Stimulated activated CD4-positive, alpha-beta T cell treated with anti-CD3 and anti-CD28 coated beads, TNF-alpha, amount 100 ng/mL, for 48 hours (primary cell): ENCODE measurements around the gene CCDC3.
"Not testable (repeated sequence)": the region's sequence is repeated elsewhere in the genome, so short reads cannot be mapped to it uniquely, and the experiment has no call there.

ENCODE experiments used
- DNase-seq, 3 donors: peaks; one replicate each; pipeline ENCODE4 v3.0.0-alpha.2; 2020; ENCODE audit warnings: low read depth in 3 of 3

CCDC3 gene

DNA sequence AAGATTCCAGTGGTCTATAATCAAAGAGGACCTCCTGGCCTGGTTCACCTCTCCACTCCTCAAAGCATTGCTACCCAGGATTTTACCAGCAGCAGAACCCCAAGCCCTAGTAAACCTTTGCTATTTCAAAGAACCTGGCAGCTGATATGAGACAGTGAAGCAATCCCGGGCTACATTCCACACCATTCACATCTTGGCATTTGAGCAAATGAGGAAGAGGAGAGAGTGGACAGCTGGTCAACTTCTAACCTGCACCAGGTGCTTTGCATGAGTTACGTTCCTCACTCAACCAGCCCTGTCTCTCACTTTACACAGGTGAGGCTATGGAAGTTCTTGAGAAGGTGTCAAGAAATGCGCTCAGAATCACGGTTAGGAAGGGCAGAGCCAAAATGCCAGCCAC, 1.1 kb downstream of the CCDC3 start:
- DNase-seq = no peak

DNA sequence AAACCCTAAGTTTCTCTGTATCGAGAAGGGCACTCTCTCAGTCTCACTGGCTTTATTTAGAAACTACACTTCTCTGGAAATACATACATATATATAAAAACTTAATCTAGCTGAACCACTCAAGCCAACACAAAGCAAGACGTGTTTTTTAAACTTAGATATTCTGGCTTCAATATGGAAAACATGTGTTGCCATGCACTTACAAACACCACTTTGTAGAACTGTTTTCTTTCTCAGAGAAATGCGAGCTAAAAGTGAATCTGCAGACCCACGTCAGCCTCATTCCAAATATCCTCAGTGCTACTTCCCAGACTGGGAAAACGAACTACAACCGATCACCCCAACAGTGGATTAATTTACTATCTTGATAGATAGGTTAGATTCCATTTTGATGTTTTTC, 1.7 kb downstream of the CCDC3 start:
- no peak for DNase-seq

- DNase-seq = no peak
Measured at GRCh38 chr10:12995425-12995861, 6.1 kb downstream of the CCDC3 start.

DNA sequence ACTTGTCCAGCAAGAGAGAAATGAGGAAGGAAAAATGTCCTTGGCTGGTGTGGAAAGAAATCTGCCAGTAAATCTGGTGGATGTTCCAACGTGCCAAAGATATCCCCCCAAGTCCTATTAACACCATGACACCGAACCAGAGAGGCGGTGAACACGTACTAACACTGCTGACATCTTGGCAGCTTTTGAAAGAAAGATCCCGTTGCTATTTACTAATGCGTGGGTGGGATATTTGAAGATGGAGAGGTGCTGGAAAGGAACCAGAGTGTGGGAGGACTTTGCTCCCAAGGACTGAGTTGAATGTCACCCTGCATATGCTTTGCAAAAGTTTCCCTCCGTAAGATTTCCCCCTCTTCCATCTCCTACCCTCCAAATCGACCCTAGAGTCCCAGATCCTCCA, 7.9 kb downstream of the CCDC3 start:
- no peak for DNase-seq

DNA sequence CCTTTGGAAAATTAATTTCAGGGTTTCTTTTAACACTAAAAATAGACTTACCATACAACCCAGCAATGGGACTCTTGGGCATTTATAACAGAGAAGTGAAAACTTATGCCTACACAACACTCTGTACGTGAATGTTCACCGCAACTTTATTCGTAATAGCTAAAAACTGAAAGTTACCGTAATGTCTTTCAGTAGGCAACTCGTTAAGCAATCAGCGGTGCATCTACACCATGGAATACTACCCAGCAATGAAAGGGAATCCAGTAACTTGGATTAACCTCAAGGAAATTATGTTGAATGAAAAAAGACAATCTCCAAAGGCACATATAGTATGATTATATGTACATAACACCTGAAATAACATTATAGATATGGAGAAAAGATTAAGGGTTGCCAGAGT, 16.2 kb downstream of the CCDC3 start:
- DNase-seq = no peak

DNA sequence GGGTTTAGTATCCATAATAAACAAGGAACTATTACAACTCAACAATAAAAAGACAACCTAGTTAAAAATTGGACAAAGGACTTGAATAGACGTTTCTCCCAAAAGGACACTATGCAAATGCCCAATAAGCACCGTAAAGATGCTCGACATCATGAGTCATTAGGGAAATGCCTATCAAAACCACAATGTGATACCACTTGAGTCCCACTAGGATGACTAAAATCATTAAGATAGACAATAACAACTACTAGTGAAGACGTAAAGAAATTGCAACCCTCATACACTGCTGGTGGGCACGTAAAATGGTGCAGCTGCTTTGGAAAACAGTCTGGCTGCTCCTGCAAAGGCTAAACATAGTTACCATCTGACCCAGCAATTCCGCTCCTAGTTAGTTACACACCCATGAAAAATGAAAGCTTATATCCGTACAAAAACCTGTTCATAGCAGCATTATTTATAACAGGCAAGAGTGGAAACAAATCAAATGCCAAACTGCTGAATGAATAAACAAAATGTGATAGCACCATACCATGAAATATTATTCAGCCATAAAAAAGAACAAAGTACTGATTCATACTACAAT, 17.3 kb downstream of the CCDC3 start:
- DNase-seq = no peak

- DNase-seq = not testable (repeated sequence)
Measured at GRCh38 chr10:12983568-12983967, 17.9 kb downstream of the CCDC3 start.

DNA sequence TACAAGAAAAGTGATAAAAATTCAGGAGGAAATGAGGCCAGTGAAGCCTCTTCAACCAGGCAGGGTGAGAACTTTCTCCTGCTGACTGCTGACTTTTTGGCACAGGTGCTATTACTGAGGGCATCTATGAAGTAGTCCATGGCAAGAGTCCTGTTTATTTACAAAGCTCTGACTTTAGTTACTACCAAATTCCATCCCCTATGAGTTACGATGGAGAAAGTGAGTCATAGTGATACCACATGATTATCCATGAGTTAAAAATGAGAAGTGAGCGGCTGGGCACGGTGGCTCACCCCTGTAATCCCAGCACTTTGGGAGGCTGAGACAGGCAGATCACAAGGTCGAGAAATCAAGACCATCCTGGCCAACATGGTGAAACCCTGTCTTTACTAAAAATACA, 19.9 kb downstream of the CCDC3 start:
- DNase-seq = no peak

DNA sequence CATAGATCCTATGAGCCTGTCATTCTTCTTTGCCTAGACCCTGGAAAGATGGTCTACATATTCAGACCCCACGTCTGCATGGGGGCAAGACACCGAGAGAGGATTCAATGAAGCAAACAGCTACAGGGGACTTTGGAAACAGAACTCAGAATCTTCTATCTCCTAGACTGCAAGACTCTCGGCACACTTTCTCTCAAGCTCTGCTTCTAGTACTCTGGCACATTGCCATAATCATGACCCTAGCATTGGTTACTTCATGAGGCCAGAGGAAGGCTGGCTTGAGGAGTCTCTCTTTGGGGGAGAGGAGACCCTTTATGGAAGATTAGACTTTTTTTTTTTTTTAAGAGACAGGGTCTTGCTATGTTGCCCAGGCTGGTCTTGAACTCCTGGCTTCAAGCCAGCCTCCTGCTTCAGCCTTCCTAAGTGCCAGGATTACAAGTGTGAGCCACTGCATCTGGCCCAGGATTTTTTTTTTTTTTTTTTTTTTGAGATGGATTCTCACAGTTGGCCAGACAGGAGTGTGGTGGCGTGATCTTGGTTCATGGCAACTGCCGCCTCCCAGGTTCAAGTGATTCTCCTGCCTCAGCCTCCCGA, 20.7 kb downstream of the CCDC3 start:
- no peak for DNase-seq

DNA sequence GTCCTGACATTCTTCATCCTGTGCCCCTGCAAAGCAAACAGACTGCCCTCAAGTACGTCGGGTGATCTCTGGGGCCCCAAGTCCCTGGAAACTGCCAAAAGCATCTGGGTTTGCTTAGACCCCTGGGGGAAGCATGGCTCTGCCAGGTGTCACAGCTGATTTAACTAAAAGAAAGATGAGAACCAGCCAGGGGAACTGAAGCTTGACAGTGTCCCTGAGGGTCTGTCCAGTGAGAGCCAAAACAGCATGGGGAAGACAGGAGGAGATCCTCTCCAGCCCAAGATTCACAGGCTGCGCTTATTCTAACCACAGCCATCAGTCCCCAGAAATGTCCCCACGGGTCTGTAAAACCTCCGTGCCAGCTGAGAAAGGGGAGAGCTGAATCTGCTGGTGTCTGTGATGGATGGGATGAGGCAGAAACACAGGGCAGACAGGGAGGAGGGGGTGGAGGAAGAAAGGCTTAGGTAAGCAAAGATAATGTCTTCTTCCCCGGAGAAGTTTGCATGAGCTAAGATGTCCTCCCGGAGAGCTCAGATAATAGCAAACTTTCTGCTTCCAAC, 21.3 kb downstream of the CCDC3 start:
- no peak for DNase-seq

DNA sequence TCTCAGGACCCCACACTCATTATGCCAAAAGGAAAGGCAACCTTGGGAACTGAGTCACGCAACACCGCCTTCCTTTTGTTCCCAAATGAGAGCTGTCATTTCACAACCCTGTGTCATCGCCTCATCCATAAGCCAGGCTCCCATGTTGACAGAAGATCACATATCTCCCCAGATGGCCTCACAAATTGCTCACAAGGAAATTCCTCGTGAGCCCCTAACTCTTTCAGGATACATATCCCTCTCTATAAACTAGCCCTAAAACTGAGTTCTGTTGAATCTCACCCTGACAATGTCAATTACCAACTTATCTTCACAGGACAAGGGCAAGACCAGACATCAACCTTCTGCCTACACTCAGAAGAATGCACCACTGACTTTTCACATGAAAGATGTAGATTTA, 22.6 kb downstream of the CCDC3 start:
- no peak for DNase-seq

- no peak for DNase-seq
Measured at GRCh38 chr10:12975906-12976305, 25.6 kb downstream of the CCDC3 start.

- no peak for DNase-seq
Measured at GRCh38 chr10:12975266-12975665, 26.2 kb downstream of the CCDC3 start.

- no peak for DNase-seq
Measured at GRCh38 chr10:12974491-12975199, 26.9 kb downstream of the CCDC3 start.

GRCh38 chr10:12974078-12974477, 27.4 kb downstream of the CCDC3 start:
- DNase-seq = no peak

DNA sequence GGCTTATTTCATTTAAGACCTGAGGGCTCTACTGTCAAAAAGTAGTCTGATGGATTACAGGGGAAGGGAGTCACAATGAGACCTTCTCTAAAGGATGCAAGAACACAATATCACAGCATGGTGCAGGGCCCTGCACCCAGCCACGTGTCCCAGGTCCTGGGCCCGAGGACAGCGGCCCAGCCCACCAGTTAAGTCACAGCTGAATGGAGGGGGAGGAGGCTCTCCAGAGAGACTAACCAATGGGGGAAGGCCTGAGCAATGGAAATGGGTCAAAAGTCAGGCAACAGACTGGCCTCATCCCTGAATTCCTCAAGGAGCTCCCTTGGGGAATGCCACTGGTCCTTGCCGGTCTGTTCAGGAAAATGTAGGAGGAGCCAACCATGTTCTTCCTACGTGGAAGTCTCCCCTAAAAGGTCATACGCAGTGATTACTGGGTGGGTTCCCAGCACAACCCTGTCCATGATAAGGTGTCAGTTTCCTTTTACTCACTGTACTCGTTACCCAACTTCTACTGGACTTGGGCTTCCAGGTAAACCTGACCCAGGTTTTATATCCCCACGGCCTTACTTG, 28.3 kb downstream of the CCDC3 start:
- DNase-seq = no peak

GRCh38 chr10:12972146-12972545, 29.4 kb downstream of the CCDC3 start:
- no peak for DNase-seq

DNA sequence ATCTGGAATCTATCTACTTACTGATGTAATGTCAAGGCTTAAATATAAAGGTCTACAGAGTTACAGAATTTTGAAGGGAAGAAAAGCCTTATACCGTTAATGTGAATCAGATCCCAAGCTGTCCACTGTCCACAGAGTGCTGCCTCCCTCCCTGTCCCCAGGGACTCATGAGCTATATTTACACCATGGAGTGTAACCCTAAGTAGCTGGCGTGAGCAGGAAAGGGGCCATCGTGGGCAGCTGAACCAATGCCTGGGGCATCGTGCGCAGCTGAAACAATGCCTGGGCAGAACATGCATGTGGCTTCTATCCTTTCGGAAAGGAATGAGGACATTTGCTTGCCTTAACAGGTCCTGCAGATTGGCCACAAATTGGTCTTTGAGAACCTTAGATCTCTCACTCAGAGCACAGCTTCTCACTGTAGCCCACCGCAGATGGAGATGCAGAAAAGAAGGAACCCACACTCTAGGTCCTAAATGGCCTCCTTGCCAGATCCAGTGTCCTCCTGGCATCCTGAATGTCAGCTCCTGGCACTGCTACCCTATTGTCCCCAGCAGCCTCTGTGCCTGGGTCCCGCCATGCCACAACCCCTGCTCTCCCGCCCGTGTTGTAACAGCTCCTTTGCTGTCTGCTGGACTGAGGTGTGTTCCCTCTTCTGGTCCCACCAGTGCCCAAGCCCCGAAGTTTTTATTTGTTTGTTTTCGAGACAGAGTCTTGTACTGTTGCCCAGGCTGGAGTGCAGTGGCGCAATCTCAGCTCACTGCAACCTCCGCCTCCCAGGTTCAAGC, 30.3 kb downstream of the CCDC3 start:
- no peak for DNase-seq

- no peak for DNase-seq
Measured at GRCh38 chr10:12969951-12970350, 31.6 kb downstream of the CCDC3 start.

DNA sequence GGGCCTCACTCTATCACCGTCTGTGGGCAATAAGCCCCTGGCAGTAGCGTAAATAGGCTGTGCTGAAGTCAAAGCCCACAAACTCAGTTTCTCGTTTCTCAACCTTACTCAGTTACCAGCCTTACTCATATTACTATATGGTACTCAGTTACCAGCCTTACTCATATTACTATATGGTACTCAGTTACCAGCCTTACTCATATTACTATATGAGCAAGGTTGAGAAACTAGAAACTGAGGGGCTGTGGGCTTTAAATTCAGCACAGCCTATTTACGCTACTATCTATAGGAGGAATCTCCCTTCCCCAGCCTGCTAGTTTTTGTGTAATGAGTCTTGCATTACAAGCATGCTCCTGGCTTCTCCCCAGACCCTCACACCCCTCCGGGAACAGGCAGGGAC, 35.4 kb downstream of the CCDC3 start:
- DNase-seq = no peak

DNA sequence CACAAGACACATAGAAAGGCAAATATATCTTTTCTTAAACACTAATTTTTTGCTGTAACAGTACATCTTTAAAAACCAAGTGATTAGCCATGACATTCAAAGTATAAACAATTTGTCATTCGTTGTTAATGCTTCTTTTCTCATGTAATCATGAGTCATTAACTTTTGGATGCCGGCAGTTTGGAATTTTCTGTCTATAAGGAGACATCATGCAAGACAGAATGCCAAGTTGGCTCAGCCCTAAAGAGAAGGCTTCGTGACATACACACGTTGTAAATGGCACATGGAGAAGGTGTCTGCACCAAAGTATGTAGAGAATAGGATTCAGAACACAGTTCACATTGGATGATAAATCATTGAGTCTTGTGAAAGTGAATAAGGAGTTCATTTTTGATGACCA, 35.9 kb downstream of the CCDC3 start:
- DNase-seq = no peak

GRCh38 chr10:12962556-12962955, 39.0 kb downstream of the CCDC3 start:
- DNase-seq = no peak
